ENCODE measurements around the gene PAPPA. TPM values are rescaled to one million over a fixed set of nuclear protein-coding genes. Genes with fewer than 3 reads are reported as not detected.

PAPPA gene
- total RNA-seq, 1 experiment from 2014 or later: 0.05 TPM

- Histone ChIP-seq H3K79me2 (ENCODE audit: insufficient read depth, low read length) (no peaks in the 10 kb centered on the region), H3K4me3 (replicated peaks in 1 of 2; ENCODE audit: low read depth in 1 of 2, low read length in 2 of 2) (no peak overlapping the region), H3K4me2 (ENCODE audit: low read length) (no peak overlapping the region), H3K27me3 (ENCODE audit: insufficient read depth, low read length) (peaks cover 18% of the 10 kb centered on the region; the same call in 1 of the 2 replicates), H3K9ac (ENCODE audit: low read length) (no peak overlapping the region), H4K20me1 (ENCODE audit: insufficient read depth) (no peaks in the 10 kb centered on the region), H3K27ac (ENCODE audit: low read depth, low read length) (no peak overlapping the region), H2AFZ (ENCODE audit: low read depth, low read length, poor library complexity, severe bottlenecking) (no peak overlapping the region), H3K4me1 (ENCODE audit: control insufficient read depth in 1 of 2, insufficient read depth in 2 of 2, low read length in 2 of 2) (no peaks in the 10 kb centered on the region), H3K36me3 (ENCODE audit: control insufficient read depth in 1 of 2, insufficient read depth in 2 of 2, low read length in 2 of 2) (no peaks in the 10 kb centered on the region), H3K9me2 (ENCODE audit: insufficient read depth) (no peaks in the 10 kb centered on the region), H3K9me3 (ENCODE audit: control insufficient read depth in 1 of 2, insufficient read depth in 1 of 2, low read depth in 1 of 2, low read length in 2 of 2) (no peaks in the 10 kb centered on the region)
- CTCF ChIA-PET: interaction anchor here (0.9 to 2.6 kb wide), 8 partner anchors 20 to 509 kb away, joined by 3 to 33 read pairs (median 4); no protein-coding TSS in a partner anchor
- no TSS peak for BruUV-seq (replicated peaks)
- TF ChIP-seq POLR2A (IDR thresholded peaks at IDR 0.05; ENCODE audit: borderline replicate concordance, extremely low read depth, insufficient read depth, insufficient read length) (no peak), ZBTB33 (IDR thresholded peaks at IDR 0.05; ENCODE audit: extremely low read depth, insufficient replicate concordance, low read length) (no peak), CTCF (IDR thresholded peaks at IDR 0.05 in 2 of 3, conservative IDR thresholded peaks at IDR 0.05 in 1 of 3; ENCODE audit: borderline replicate concordance in 1 of 3, insufficient read depth in 1 of 3, low read depth in 2 of 3, low read length in 2 of 3) (no peak), EZH2 (IDR thresholded peaks at IDR 0.05) (no peak), RAD21 (IDR thresholded peaks at IDR 0.05; ENCODE audit: low read depth) (no peak), MAX (IDR thresholded peaks at IDR 0.05) (no peak), JUND (IDR thresholded peaks at IDR 0.05) (no peak), TCF7L2 (IDR thresholded peaks at IDR 0.05; ENCODE audit: borderline replicate concordance, extremely low read depth, insufficient read depth, insufficient read length) (no peak), ZFX (IDR thresholded peaks at IDR 0.05) (no peak)
- RAD21 ChIA-PET (ENCODE audit: low non-redundant PET in 1 of 2, low total read pairs in 2 of 2, uncharacterized antibody in 2 of 2, unreplicated experiment in 2 of 2): no interaction called here
- DNase-seq (ENCODE audit: low read depth, low spot score) (no peak), ATAC-seq (no peak)
- POLR2A ChIA-PET: no interaction called here
- intact Hi-C loops (cut with micrococcal nuclease): loop anchor here (1.0 to 5.0 kb wide), 3 partner anchors 342 to 561 kb away; no protein-coding TSS in a partner anchor
Measured at GRCh38 chr9:116152941-116153764, 438 bp upstream of the PAPPA start.
